ENCODE measurements around the gene TEX101. TPM values are rescaled to one million over a fixed set of nuclear protein-coding genes. Genes with fewer than 3 reads are reported as not detected.

TEX101 gene
- total and polyA plus RNA-seq, 4 experiments from 2014 or later = not detected

DNA sequence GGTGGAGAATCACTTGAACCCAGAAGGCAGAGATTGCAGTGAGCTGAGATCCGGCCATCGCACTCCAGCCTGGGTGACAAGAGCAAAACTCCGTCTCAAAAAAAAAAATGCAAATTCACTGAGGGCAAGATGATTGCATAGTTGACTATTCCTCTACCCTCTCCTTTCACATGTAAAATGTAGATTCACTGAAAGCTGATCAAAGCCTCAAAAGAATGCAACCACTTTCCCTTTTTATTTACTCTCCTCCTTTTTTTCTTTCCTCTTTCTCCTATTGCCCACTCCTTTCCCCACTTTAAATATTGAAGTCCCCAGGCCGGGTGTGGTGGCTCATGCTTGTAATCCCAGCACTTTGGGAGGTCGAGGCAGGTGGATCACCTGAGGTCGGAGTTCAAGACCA, 6.3 kb downstream of the TEX101 start:
- no peak overlapping the region for H3K27ac Mint-ChIP-seq
- intact Hi-C loops (cut with micrococcal nuclease) = no loop called here
- H3K36me3 ChIP-seq (ENCODE audit: insufficient read depth, low read length) = no peaks in the 10 kb centered on the region
- CTCF ChIA-PET (ENCODE audit: partially characterized antibody) = interaction anchor here (0.9 to 2.6 kb wide), 5 partner anchors 10 to 134 kb away, joined by 3 to 8 read pairs (median 4); no protein-coding TSS in a partner anchor
- peaks cover 7% of the 10 kb centered on the region for H3K4me1 ChIP-seq (ENCODE audit: insufficient read depth, low read length)
- H3K4me1 Mint-ChIP-seq = peaks cover 5 to 9% (median 6%) of the 10 kb centered on the region in 4 donors
- H3K27me3 Mint-ChIP-seq = peaks cover 2% of the 10 kb centered on the region in 2 donors
- no peaks in the 10 kb centered on the region for H3K9me3 Mint-ChIP-seq
- no peak overlapping the region for H3K27ac ChIP-seq (ENCODE audit: low read depth, low read length)
- DNase-seq = no peak
- H3K9me3 ChIP-seq (ENCODE audit: control insufficient read depth in 1 of 2, low read length in 2 of 2) = no peaks in the 10 kb centered on the region
- H3K27me3 ChIP-seq (ENCODE audit: insufficient read depth, low read length) = no peaks in the 10 kb centered on the region
- H3K4me3 Mint-ChIP-seq = no peak overlapping the region
- no peaks in the 10 kb centered on the region for H3K36me3 Mint-ChIP-seq
- POLR2A ChIA-PET (ENCODE audit: partially characterized antibody) = no interaction called here
- no peak overlapping the region for H3K4me3 ChIP-seq (ENCODE audit: low read length in 2 of 2)

GRCh38 chr19:43422000-43422688, 7.5 kb downstream of the TEX101 start:
- Histone ChIP-seq H3K27ac (ENCODE audit: low read depth, low read length) (no peak overlapping the region), H3K4me3 (ENCODE audit: low read length in 2 of 2) (no peak overlapping the region), H3K27me3 (ENCODE audit: insufficient read depth, low read length) (no peaks in the 10 kb centered on the region), H3K9me3 (ENCODE audit: control insufficient read depth in 1 of 2, low read length in 2 of 2) (no peaks in the 10 kb centered on the region), H3K4me1 (ENCODE audit: insufficient read depth, low read length) (peaks cover 10% of the 10 kb centered on the region), H3K36me3 (ENCODE audit: insufficient read depth, low read length) (no peaks in the 10 kb centered on the region)
- CTCF ChIA-PET (ENCODE audit: partially characterized antibody) = interaction anchor here (1.0 to 18.7 kb wide), 5 partner anchors 8 to 26 kb away, joined by 3 to 413 read pairs (median 5); no protein-coding TSS in a partner anchor
- peaks cover 2% of the 10 kb centered on the region in 2 donors for H3K27me3 Mint-ChIP-seq
- H3K9me3 Mint-ChIP-seq = no peaks in the 10 kb centered on the region
- no peaks in the 10 kb centered on the region for H3K36me3 Mint-ChIP-seq
- POLR2A ChIA-PET (ENCODE audit: partially characterized antibody) = no interaction called here
- H3K4me3 Mint-ChIP-seq = no peak overlapping the region
- H3K4me1 Mint-ChIP-seq = peaks cover 5 to 9% (median 6%) of the 10 kb centered on the region in 4 donors
- H3K27ac Mint-ChIP-seq = peak overlapping the region in 1 of 7 donors; percentile 81
- DNase-seq = no peak
- intact Hi-C loops (cut with micrococcal nuclease) = no loop called here

- peaks cover 10% of the 10 kb centered on the region for H3K4me1 ChIP-seq (ENCODE audit: insufficient read depth, low read length)
- Mint-ChIP-seq H3K4me1 (peaks cover 5 to 9% (median 6%) of the 10 kb centered on the region in 4 donors), H3K4me3 (no peak overlapping the region), H3K9me3 (no peaks in the 10 kb centered on the region), H3K36me3 (no peaks in the 10 kb centered on the region), H3K27ac (no peak overlapping the region), H3K27me3 (peaks cover 2% of the 10 kb centered on the region in 2 donors)
- H3K9me3 ChIP-seq (ENCODE audit: control insufficient read depth in 1 of 2, low read length in 2 of 2) = no peaks in the 10 kb centered on the region
- CTCF ChIA-PET (ENCODE audit: partially characterized antibody) = interaction anchor here (1.0 to 18.7 kb wide), 3 partner anchors 10 to 25 kb away, joined by 3 to 413 read pairs (median 5); no protein-coding TSS in a partner anchor
- no peaks in the 10 kb centered on the region for H3K27me3 ChIP-seq (ENCODE audit: insufficient read depth, low read length)
- H3K27ac ChIP-seq (ENCODE audit: low read depth, low read length) = no peak overlapping the region
- no peak for DNase-seq
- H3K36me3 ChIP-seq (ENCODE audit: insufficient read depth, low read length) = no peaks in the 10 kb centered on the region
- intact Hi-C loops (cut with micrococcal nuclease) = no loop called here
- no peak overlapping the region for H3K4me3 ChIP-seq (ENCODE audit: low read length in 2 of 2)
- POLR2A ChIA-PET (ENCODE audit: partially characterized antibody) = no interaction called here
Observed at GRCh38 chr19:43422689-43423066, 8.0 kb downstream of the TEX101 start.

DNA sequence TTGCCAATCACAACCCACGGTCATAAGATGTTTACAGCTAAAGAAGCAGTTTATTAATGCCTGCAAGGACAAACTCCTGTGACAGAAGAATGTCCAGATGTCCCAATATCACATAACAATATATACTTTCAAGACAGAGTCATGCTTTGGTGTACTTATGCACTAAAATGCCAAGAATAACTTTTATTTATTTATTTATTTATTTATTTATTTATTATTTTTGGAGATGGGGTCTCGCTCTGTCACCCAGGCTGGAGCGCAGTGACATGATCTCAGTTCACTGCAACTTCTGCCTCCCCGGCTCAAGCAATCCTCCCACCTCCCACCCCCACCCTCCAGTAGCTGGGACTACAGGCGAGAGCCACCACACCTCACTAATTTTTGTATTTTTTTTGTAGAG, 9.1 kb downstream of the TEX101 start:
- Mint-ChIP-seq H3K36me3 (no peaks in the 10 kb centered on the region), H3K9me3 (no peaks in the 10 kb centered on the region), H3K27me3 (peaks cover 0 to 2% of the 10 kb centered on the region in 2 donors), H3K4me1 (peaks cover 5 to 12% (median 6%) of the 10 kb centered on the region in 4 donors), H3K27ac (no peak overlapping the region), H3K4me3 (no peak overlapping the region)
- no peaks in the 10 kb centered on the region for H3K27me3 ChIP-seq (ENCODE audit: insufficient read depth, low read length)
- CTCF ChIA-PET (ENCODE audit: partially characterized antibody) = interaction anchor here (1.1 to 18.7 kb wide), 3 partner anchors 9 to 24 kb away, joined by 3 to 413 read pairs (median 30); no protein-coding TSS in a partner anchor
- no peaks in the 10 kb centered on the region for H3K9me3 ChIP-seq (ENCODE audit: control insufficient read depth in 1 of 2, low read length in 2 of 2)
- no peaks in the 10 kb centered on the region for H3K36me3 ChIP-seq (ENCODE audit: insufficient read depth, low read length)
- POLR2A ChIA-PET (ENCODE audit: partially characterized antibody) = no interaction called here
- no peak for DNase-seq
- no peak overlapping the region for H3K4me3 ChIP-seq (ENCODE audit: low read length in 2 of 2)
- H3K4me1 ChIP-seq (ENCODE audit: insufficient read depth, low read length) = peaks cover 10% of the 10 kb centered on the region
- intact Hi-C loops (cut with micrococcal nuclease) = no loop called here
- no peak overlapping the region for H3K27ac ChIP-seq (ENCODE audit: low read depth, low read length)

- POLR2A ChIA-PET (ENCODE audit: partially characterized antibody) = interaction anchor here (1.3 kb wide), 2 partner anchors 13 to 38 kb away, joined by 3 to 8 read pairs; no protein-coding TSS in a partner anchor
- Mint-ChIP-seq H3K4me3 (no peak overlapping the region), H3K9me3 (no peaks in the 10 kb centered on the region), H3K36me3 (no peaks in the 10 kb centered on the region), H3K27me3 (peaks cover 0 to 2% of the 10 kb centered on the region in 2 donors), H3K4me1 (peaks cover 5 to 21% (median 10%) of the 10 kb centered on the region in 4 donors), H3K27ac (peak overlapping the region in 3 of 7 donors; percentile 17 to 85 (median 52))
- Histone ChIP-seq H3K27me3 (ENCODE audit: insufficient read depth, low read length) (no peaks in the 10 kb centered on the region), H3K36me3 (ENCODE audit: insufficient read depth, low read length) (no peaks in the 10 kb centered on the region), H3K27ac (ENCODE audit: low read depth, low read length) (no peak overlapping the region), H3K4me3 (ENCODE audit: low read length in 2 of 2) (no peak overlapping the region), H3K4me1 (ENCODE audit: insufficient read depth, low read length) (peaks cover 18% of the 10 kb centered on the region), H3K9me3 (ENCODE audit: control insufficient read depth in 1 of 2, low read length in 2 of 2) (no peaks in the 10 kb centered on the region)
- intact Hi-C loops (cut with micrococcal nuclease) = no loop called here
- DNase-seq = peak in 1 of 5 donors; percentile 13
- CTCF ChIA-PET (ENCODE audit: partially characterized antibody) = interaction anchor here (0.7 to 18.7 kb wide), 8 partner anchors 8 to 130 kb away, joined by 3 to 413 read pairs (median 4); no protein-coding TSS in a partner anchor
Observed at GRCh38 chr19:43425567-43426392, 11.1 kb downstream of the TEX101 start.

- no peaks in the 10 kb centered on the region for H3K9me3 ChIP-seq (ENCODE audit: control insufficient read depth in 1 of 2, low read length in 2 of 2)
- peaks cover 33% of the 10 kb centered on the region for H3K4me1 ChIP-seq (ENCODE audit: insufficient read depth, low read length)
- no peaks in the 10 kb centered on the region for H3K36me3 Mint-ChIP-seq
- DNase-seq = no peak
- H3K27ac ChIP-seq (ENCODE audit: low read depth, low read length) = no peak overlapping the region
- H3K36me3 ChIP-seq (ENCODE audit: insufficient read depth, low read length) = no peaks in the 10 kb centered on the region
- H3K4me3 ChIP-seq (ENCODE audit: low read length in 2 of 2) = no peak overlapping the region
- ChIA-PET POLR2A (ENCODE audit: partially characterized antibody) (interaction anchor here (1.6 kb wide), 1 partner anchor 10 kb away, joined by 6 read pairs; no protein-coding TSS in a partner anchor), CTCF (ENCODE audit: partially characterized antibody) (interaction anchor here (2.0 to 21.7 kb wide), 3 partner anchors 10 to 98 kb away, joined by 17 to 835 read pairs (median 413); partner anchors contain the start of genes ETHE1 and ZNF575)
- no peaks in the 10 kb centered on the region for H3K9me3 Mint-ChIP-seq
- H3K27ac Mint-ChIP-seq = peak overlapping the region in 2 of 7 donors; percentile 3 to 87
- no peaks in the 10 kb centered on the region for H3K27me3 Mint-ChIP-seq
- peaks cover 18 to 31% (median 22%) of the 10 kb centered on the region in 4 donors for H3K4me1 Mint-ChIP-seq
- no peak overlapping the region for H3K4me3 Mint-ChIP-seq
- H3K27me3 ChIP-seq (ENCODE audit: insufficient read depth, low read length) = no peaks in the 10 kb centered on the region
- intact Hi-C loops (cut with micrococcal nuclease) = no loop called here
Observed at GRCh38 chr19:43429395-43429794, 14.7 kb downstream of the TEX101 start.
